ENCODE measurements around the gene PKNOX2.

- TF ChIP-seq CTCF (IDR thresholded peaks at IDR 0.05; ENCODE audit: borderline replicate concordance, extremely low read depth, low read length, poor library complexity, severe bottlenecking) (no peak), EZH2 (IDR thresholded peaks at IDR 0.05; ENCODE audit: borderline replicate concordance, low read depth, low read length, severe bottlenecking) (no peak)
Observed at GRCh38 chr11:125157953-125158680, 6.4 kb upstream of the PKNOX2 start.
